ENCODE data around the gene KLF1.
"Not testable (repeated sequence)": the region's sequence is repeated elsewhere in the genome, so short reads cannot be mapped to it uniquely, and the experiment has no call there.

The KLF1 gene

GRCh38 chr19:12890787-12891552 is 4.0 kb upstream of the KLF1 start, which contains the start of gene GCDH:
TSS of gene GCDH (plus strand) at chr19:12891160. CDS start at chr19:12891305, 145 bp downstream.
- peak; percentile 97 for DNase-seq

- not testable (repeated sequence) for DNase-seq
Measured at GRCh38 chr19:12890299-12890786, 3.3 kb upstream of the KLF1 start.

- no peak for DNase-seq
Measured at GRCh38 chr19:12888006-12888603, 1.1 kb upstream of the KLF1 start.

GRCh38 chr19:12886651-12886968 is 391 bp downstream of the KLF1 start:
- DNase-seq: no peak

- no peak for DNase-seq
Measured at GRCh38 chr19:12885749-12886650, 1.0 kb downstream of the KLF1 start.

- peak; percentile 62 for DNase-seq
Measured at GRCh38 chr19:12884926-12885748, 1.9 kb downstream of the KLF1 start.

GRCh38 chr19:12884627-12884925 is 2.4 kb downstream of the KLF1 start:
- DNase-seq: no peak

- DNase-seq: no peak
Measured at GRCh38 chr19:12884202-12884601, 2.8 kb downstream of the KLF1 start.

- DNase-seq: no peak
Measured at GRCh38 chr19:12882589-12882988, 4.4 kb downstream of the KLF1 start.

- DNase-seq: peak; percentile 88
Measured at GRCh38 chr19:12881172-12881808, 5.7 kb downstream of the KLF1 start, which contains the start of gene DNASE2. TSS of gene DNASE2 (minus strand) at chr19:12881449. CDS start at chr19:12881375, 74 bp downstream.

GRCh38 chr19:12880551-12881171 is 6.3 kb downstream of the KLF1 start:
- no peak for DNase-seq

GRCh38 chr19:12875086-12875485 is 11.9 kb downstream of the KLF1 start:
- no peak for DNase-seq

- DNase-seq: no peak
Measured at GRCh38 chr19:12873891-12874745, 12.9 kb downstream of the KLF1 start.

GRCh38 chr19:12872941-12873890 is 13.8 kb downstream of the KLF1 start:
- no peak for DNase-seq

- DNase-seq: no peak
Measured at GRCh38 chr19:12872255-12872654, 14.7 kb downstream of the KLF1 start.

GRCh38 chr19:12871681-12872080 is 15.3 kb downstream of the KLF1 start:
- DNase-seq: no peak

- DNase-seq: no peak
Measured at GRCh38 chr19:12868540-12869112, 18.4 kb downstream of the KLF1 start.

GRCh38 chr19:12867120-12868099 is 19.6 kb downstream of the KLF1 start:
- DNase-seq: no peak

Data from NCI-H2081 treated with DMSO at 0.1 percent for 48 hours (cell line).